Panc1 (cell line): ENCODE measurements around the gene FBLN7. TPM values are rescaled to one million over a fixed set of nuclear protein-coding genes. Genes with fewer than 3 reads are reported as not detected.

ENCODE experiments used
- ATAC-seq: fragments of 200-7000 bp; cut with Tn5 transposase; 2 replicates; pipeline ENCODE4 v1.9.1; 2020; ENCODE audit warnings: mild to moderate bottlenecking, moderate library complexity
- BruUV-seq: library from RNA; stranded (reverse); fragments of 400-500 nt; replicated peaks from 2 replicates; lab custom pipeline; 2021; lab: Mats Ljungman, UMichigan
- CTCF ChIA-PET: fragments of 300-600 bp; sonication (Branson Sonifier 250); formaldehyde crosslinking; loops from one replicate; lab custom pipeline; 2022; ENCODE audit warnings: antibody characterized with exemption; lab: Charles Lee
- POLR2A ChIA-PET: fragments of 300-600 bp; sonication (Branson Sonifier 250); formaldehyde crosslinking; loops from one replicate; lab custom pipeline; 2022; ENCODE audit warnings: antibody characterized with exemption; lab: Charles Lee
- DNase-seq: peaks from one replicate; pipeline ENCODE4 v3.0.0-alpha.2; 2010; ENCODE audit warnings: low read depth, low spot score
- H3K27ac ChIP-seq: 2 replicates; pipeline ENCODE4 v1.5.1; 2011; ENCODE audit warnings: mild to moderate bottlenecking, low read length, inconsistent platforms
- H3K27me3 ChIP-seq: fragments of 200-500 bp; sonication (Bioruptor generic); 2 replicates; pipeline ENCODE4 v1.6.0; 2014; ENCODE audit warnings: low read length, inconsistent platforms; ENCODE audit not compliant: control insufficient read depth, insufficient read depth
- H3K36me3 ChIP-seq: fragments of 200-500 bp; sonication (Bioruptor generic); 2 replicates; pipeline ENCODE4 v1.5.1; 2014; ENCODE audit warnings: inconsistent platforms, mild to moderate bottlenecking, low read length, moderate library complexity; ENCODE audit not compliant: control insufficient read depth, insufficient read depth
- H3K4me1 ChIP-seq: 2 replicates; pipeline ENCODE4 v1.5.1; 2011; ENCODE audit warnings: inconsistent platforms, mild to moderate bottlenecking, low read length, moderate library complexity; ENCODE audit not compliant: control insufficient read depth, insufficient read depth
- H3K4me3 ChIP-seq, 2 experiments: 2 replicates each; pipeline ENCODE4 v1.5.1; 2011 to 2012; ENCODE audit warnings: low read depth in 2 of 2, low read length in 2 of 2, mild to moderate bottlenecking in 2 of 2, inconsistent platforms in 1 of 2, moderate library complexity in 1 of 2
- H3K9me3 ChIP-seq: fragments of 200-500 bp; sonication (Bioruptor generic); 2 replicates; pipeline ENCODE4 v1.5.1; 2014; ENCODE audit warnings: low read depth, mild to moderate bottlenecking, inconsistent platforms, low read length, moderate library complexity; ENCODE audit not compliant: control insufficient read depth, insufficient read depth
- POLR2AphosphoS5 ChIP-seq: IDR thresholded peaks from 2 replicates; pipeline ENCODE4 v1.6.1; 2012; ENCODE audit warnings: mild to moderate bottlenecking, low read depth, low read length, moderate library complexity
- SIN3A ChIP-seq: IDR thresholded peaks from 2 replicates; pipeline ENCODE4 v1.6.1; 2012; ENCODE audit warnings: low read depth, mild to moderate bottlenecking, low read length, moderate library complexity, borderline replicate concordance; ENCODE audit not compliant: insufficient read depth
- TCF7L2 ChIP-seq: IDR thresholded peaks from 2 replicates; pipeline ENCODE4 v1.6.1; 2011; ENCODE audit warnings: mild to moderate bottlenecking, low read depth, low read length, inconsistent platforms
- in situ Hi-C: cut with HindIII; loops from 2 replicates; pipeline ENCODE4 v1.10.0; 2016; ENCODE audit warnings: low sequenced_read_pairs, low pct_unique_long_range_greater_than_20kb
- intact Hi-C: fragments of 100-400 bp; cut with micrococcal nuclease; formaldehyde crosslinking; loops from one replicate; pipeline ENCODE4 v1.10.0; 2022; ENCODE audit not compliant: unreplicated experiment
- total RNA-seq: library from RNA; stranded (reverse); gene quantifications from one replicate; pipeline ENCODE4 v1.2.1, GENCODE V29; 2021; ENCODE audit not compliant: unreplicated experiment
- TF ChIP-seq, protein P1 (sequence below), 2 experiments: IDR thresholded peaks; 2 replicates each; pipeline ENCODE4 v1.6.1; 2011 to 2012; ENCODE audit warnings: low read depth in 2 of 2, control low read depth in 1 of 2, low read length in 1 of 2, mild to moderate bottlenecking in 1 of 2, moderate library complexity in 1 of 2; ENCODE audit not compliant: insufficient read depth in 1 of 2
- TF ChIP-seq, protein P2 (sequence below): fragments of 450-650 bp; IDR thresholded peaks from 2 replicates; pipeline ENCODE4 v1.5.1; 2017; ENCODE audit warnings: mild to moderate bottlenecking

Gene FBLN7
- total RNA-seq, 1 experiment from 2014 or later = 0.95 TPM

DNA sequence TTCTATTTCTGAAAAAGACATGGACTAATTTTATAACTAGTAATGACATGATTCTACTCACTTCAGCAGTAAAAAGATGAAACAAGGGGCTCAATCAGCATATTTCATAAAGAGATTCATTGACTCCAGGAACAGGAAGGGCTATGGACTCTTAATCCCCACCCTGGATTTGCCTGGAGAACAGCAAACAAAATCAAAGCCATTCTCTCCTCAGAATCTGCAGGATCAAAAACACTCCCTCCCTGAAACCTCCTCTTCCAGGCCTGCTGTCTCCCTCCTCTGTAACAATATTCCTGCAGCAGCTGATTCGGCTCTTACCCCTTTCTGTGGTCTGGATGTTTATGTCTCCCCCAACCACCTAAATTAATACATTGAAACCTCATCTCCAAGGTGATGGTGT, 59.7 kb downstream of the FBLN7 start:
- POLR2A ChIA-PET = no interaction called here
- H3K4me3 ChIP-seq = no peak overlapping the region
- no peaks in the 10 kb centered on the region for H3K4me1 ChIP-seq
- H3K36me3 ChIP-seq = no peaks in the 10 kb centered on the region
- in situ Hi-C loops (no loop called here), intact Hi-C loops (no loop called here)
- H3K9me3 ChIP-seq = no peaks in the 10 kb centered on the region; the same call in 1 of the 2 replicates
- no peak overlapping the region for H3K27ac ChIP-seq
- no peak for TF ChIP-seq POLR2AphosphoS5
- TF ChIP-seq, protein P1, sequence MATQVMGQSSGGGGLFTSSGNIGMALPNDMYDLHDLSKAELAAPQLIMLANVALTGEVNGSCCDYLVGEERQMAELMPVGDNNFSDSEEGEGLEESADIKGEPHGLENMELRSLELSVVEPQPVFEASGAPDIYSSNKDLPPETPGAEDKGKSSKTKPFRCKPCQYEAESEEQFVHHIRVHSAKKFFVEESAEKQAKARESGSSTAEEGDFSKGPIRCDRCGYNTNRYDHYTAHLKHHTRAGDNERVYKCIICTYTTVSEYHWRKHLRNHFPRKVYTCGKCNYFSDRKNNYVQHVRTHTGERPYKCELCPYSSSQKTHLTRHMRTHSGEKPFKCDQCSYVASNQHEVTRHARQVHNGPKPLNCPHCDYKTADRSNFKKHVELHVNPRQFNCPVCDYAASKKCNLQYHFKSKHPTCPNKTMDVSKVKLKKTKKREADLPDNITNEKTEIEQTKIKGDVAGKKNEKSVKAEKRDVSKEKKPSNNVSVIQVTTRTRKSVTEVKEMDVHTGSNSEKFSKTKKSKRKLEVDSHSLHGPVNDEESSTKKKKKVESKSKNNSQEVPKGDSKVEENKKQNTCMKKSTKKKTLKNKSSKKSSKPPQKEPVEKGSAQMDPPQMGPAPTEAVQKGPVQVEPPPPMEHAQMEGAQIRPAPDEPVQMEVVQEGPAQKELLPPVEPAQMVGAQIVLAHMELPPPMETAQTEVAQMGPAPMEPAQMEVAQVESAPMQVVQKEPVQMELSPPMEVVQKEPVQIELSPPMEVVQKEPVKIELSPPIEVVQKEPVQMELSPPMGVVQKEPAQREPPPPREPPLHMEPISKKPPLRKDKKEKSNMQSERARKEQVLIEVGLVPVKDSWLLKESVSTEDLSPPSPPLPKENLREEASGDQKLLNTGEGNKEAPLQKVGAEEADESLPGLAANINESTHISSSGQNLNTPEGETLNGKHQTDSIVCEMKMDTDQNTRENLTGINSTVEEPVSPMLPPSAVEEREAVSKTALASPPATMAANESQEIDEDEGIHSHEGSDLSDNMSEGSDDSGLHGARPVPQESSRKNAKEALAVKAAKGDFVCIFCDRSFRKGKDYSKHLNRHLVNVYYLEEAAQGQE (IDR thresholded peaks at IDR 0.05; ENCODE audit: insufficient read depth in 1 of 2, low read depth in 2 of 2, low read length in 1 of 2) = no peak
- no peak for TF ChIP-seq SIN3A
- TF ChIP-seq TCF7L2 = no peak
- TF ChIP-seq, protein P2, sequence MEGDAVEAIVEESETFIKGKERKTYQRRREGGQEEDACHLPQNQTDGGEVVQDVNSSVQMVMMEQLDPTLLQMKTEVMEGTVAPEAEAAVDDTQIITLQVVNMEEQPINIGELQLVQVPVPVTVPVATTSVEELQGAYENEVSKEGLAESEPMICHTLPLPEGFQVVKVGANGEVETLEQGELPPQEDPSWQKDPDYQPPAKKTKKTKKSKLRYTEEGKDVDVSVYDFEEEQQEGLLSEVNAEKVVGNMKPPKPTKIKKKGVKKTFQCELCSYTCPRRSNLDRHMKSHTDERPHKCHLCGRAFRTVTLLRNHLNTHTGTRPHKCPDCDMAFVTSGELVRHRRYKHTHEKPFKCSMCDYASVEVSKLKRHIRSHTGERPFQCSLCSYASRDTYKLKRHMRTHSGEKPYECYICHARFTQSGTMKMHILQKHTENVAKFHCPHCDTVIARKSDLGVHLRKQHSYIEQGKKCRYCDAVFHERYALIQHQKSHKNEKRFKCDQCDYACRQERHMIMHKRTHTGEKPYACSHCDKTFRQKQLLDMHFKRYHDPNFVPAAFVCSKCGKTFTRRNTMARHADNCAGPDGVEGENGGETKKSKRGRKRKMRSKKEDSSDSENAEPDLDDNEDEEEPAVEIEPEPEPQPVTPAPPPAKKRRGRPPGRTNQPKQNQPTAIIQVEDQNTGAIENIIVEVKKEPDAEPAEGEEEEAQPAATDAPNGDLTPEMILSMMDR = no peak
- no TSS peak for BruUV-seq
- CTCF ChIA-PET = interaction anchor here (0.6 kb wide), 1 partner anchor 304 kb away, joined by 4 read pairs; no protein-coding TSS in a partner anchor
- DNase-seq (no peak), ATAC-seq (no peak)
- H3K27me3 ChIP-seq = no peaks in the 10 kb centered on the region

DNA sequence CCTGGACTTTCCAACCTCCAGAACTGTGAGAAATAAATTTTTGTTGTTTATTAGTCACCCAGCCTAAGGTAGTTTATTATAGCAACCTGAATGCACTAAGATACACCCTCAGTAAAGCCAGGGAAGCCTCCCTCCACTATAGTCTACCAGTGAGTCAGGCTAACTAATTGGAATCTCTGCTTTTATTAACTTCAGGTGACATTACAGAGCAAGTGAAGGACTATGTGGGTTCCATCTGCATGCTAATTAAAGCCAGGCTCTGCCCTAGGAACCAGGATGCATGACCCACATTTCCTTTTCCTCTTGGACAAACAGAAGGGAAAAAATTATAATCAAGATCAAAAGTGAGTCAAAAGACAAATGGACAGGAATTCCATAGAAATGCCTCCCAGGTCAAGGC, 60.6 kb downstream of the FBLN7 start:
- Histone ChIP-seq H3K4me3 (no peak overlapping the region), H3K27me3 (no peaks in the 10 kb centered on the region), H3K9me3 (no peaks in the 10 kb centered on the region; the same call in 1 of the 2 replicates), H3K27ac (no peak overlapping the region), H3K36me3 (no peaks in the 10 kb centered on the region), H3K4me1 (no peaks in the 10 kb centered on the region)
- ChIA-PET CTCF (no interaction called here), POLR2A (no interaction called here)
- in situ Hi-C loops = no loop called here
- DNase-seq (no peak), ATAC-seq (no peak)
- intact Hi-C loops = no loop called here
- no TSS peak for BruUV-seq
- TF ChIP-seq SIN3A (no peak), POLR2AphosphoS5 (no peak), TCF7L2 (no peak)
- TF ChIP-seq, protein P2 = no peak
- TF ChIP-seq, protein P1 (IDR thresholded peaks at IDR 0.05; ENCODE audit: insufficient read depth in 1 of 2, low read depth in 2 of 2, low read length in 1 of 2) = no peak
